Measurements from ENCODE around the gene ETV5.

- TF ChIP-seq REST (IDR thresholded peaks at IDR 0.05; ENCODE audit: borderline replicate concordance) = no peak
- TF ChIP-seq EP300 (conservative IDR thresholded peaks at IDR 0.05; ENCODE audit: poor library complexity, severe bottlenecking) = no peak
- no peak for TF ChIP-seq CTCF (IDR thresholded peaks at IDR 0.05; ENCODE audit: poor library complexity, severe bottlenecking)
- TF ChIP-seq RAD21 (conservative IDR thresholded peaks at IDR 0.05) = no peak
Measured at GRCh38 chr3:186013312-186013711, 95.6 kb downstream of the ETV5 start.
